ENCODE measurements around the gene ABCA13.

- TF ChIP-seq SMC3 (IDR thresholded peaks at IDR 0.05; ENCODE audit: low read depth, low read length), result no peak
- no peak for TF ChIP-seq RCOR1 (IDR thresholded peaks at IDR 0.05; ENCODE audit: insufficient replicate concordance, low read length)
- no peak for TF ChIP-seq POLR2A (IDR thresholded peaks at IDR 0.05; ENCODE audit: low read depth, low read length)
- no peak for TF ChIP-seq BHLHE40 (IDR thresholded peaks at IDR 0.05; ENCODE audit: low read depth, low read length)
- no peak for TF ChIP-seq CTCF (conservative IDR thresholded peaks at IDR 0.05; ENCODE audit: low read depth, low read length)
- no peak for TF ChIP-seq CEBPB (IDR thresholded peaks at IDR 0.05; ENCODE audit: low read depth, low read length)
- TF ChIP-seq CHD1 (IDR thresholded peaks at IDR 0.05; ENCODE audit: low read depth, low read length), result no peak
Observed at GRCh38 chr7:48518092-48518491, 346.8 kb downstream of the ABCA13 start.
